GM19025 (cell line): Measurements from ENCODE around the gene PBX2.
"Not testable (repeated sequence)": the region's sequence is repeated elsewhere in the genome, so short reads cannot be mapped to it uniquely, and the experiment has no call there.

Experiments
- ATAC-seq: cut with Tn5 transposase; IDR thresholded peaks from one replicate; pipeline ENCODE4 v1.9.1; 2021; ENCODE audit warnings: mild to moderate bottlenecking, low read depth, moderate library complexity; ENCODE audit not compliant: unreplicated experiment

PBX2 gene

DNA sequence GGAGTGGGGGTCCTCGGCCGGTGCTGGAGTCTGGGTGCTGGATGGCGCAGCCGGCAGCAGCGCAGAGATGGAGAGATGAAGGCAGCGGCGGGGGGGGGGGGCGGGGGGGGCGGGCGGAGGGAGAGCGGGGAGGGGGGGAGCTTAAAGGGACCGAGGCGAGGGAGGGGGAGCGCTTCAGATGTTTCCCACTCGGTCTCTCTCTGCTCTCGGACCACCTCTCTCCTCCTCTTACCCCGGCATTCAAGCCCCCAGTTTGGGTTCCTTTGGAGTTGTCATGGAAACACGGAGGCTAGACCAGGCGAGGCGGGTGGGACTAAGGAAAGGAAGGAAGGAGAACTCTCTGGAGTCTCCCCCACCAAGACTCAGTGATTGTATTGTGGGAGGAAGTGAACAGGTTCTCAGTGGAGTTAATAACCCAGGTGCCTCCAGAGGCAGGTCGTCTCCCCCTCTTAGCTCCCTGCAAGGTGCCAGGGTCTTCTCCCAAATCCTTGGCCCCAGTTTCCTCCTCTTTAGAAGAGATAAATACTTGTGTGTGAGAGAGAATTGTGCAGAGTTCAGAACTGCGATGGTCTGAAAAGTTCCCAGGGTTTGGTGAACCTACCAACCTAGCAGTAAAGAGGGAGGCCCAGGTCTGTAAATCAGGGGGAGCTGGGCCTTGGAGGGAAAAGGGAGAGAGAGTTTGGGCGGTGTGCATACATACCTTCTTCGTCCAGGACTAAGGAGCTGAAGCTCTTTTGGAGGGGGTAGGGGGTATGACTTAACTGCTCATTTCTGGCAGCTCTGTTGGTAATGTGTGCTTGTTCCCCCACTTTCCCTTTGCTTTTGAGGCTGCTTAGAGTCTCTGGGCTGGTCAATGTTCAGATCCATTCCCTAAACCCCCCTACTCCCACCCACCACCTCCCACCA, 37.9 kb downstream of the PBX2 start, which contains the start of gene PRRT1:
Gene PRRT1 (minus strand): TSS at position 77 of the 906 bp plus-strand sequence. CDS start 112 bp downstream, outside the sequence.
- ATAC-seq, result no peak

DNA sequence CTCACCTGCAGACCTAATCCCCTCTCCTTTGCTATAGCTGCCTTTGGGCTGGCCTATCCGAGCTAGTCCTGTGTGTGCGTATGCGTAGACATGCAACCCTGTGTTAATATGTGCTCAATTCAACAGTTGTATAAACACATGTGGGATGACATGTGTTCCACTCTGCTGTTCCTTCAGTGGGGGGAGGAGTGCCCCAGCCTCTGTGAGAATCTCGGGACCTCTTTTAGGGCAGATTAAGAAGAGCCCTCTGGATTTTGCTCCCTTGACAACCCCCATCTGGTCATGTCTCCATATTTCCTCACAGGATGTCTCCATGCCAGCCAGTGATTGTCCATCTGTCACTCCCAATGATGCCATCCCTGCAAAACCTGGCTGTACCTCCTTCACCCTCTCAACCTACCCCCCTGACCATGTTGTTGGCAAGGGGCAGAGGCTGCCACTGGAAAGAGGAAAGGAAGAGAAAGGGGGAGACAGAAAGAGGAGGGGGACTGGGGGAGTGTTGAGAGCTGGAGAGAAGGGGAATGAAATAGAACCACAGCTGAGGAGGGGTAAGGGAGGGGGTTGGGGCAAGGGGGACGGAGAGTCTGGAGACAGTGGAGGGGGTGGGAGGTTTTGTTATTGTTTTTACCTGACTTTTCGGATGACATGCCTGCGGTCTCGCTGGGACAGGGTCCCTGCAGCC, 38.7 kb downstream of the PBX2 start:
- ATAC-seq, result no peak

DNA sequence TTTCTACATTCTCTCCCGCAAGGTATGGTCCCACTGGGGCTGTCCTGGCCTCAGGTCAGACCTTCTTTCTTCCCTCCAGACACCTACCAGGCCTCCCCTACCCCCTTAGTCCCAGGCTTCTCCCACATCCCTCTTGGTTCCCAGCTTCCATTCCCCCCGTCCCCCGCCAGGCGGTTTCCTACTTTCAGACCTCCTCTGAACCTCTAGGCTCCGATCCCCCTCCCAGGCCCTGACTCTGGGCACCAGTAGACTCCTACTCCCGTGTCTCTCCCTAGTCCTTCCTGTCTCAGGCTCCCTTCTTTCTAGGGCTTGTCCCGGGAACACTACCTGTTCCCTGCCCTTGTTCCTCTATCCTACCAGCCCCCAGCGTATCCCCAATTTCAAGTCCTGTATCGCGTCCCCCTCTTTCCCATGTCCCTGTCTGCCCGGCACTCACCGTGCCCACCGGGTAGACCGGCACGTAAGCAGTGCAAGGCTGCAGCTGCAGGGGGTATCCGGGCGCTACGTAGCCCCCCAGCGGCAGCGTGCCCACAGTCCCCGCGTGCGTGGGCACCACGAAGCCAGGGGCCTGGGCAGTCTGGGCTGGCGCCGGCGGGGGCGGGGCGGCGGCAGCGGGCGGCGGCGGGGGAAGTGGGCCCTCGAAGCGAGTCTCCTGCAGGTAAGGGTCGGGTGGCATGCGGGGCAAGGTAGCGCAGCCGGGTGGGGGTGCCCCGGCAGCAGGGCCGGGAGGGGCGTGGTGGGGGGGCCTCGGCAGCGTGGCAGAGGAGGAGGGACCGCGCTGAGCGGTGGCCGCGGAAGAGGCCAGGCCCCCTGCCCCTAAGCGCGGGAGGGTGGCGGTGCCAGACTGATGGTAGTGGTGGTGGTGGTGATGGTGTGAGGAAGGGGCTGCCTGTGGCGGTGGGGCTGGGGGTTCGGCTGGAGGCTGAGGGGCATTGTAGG, 39.8 kb downstream of the PBX2 start:
- no peak for ATAC-seq

DNA sequence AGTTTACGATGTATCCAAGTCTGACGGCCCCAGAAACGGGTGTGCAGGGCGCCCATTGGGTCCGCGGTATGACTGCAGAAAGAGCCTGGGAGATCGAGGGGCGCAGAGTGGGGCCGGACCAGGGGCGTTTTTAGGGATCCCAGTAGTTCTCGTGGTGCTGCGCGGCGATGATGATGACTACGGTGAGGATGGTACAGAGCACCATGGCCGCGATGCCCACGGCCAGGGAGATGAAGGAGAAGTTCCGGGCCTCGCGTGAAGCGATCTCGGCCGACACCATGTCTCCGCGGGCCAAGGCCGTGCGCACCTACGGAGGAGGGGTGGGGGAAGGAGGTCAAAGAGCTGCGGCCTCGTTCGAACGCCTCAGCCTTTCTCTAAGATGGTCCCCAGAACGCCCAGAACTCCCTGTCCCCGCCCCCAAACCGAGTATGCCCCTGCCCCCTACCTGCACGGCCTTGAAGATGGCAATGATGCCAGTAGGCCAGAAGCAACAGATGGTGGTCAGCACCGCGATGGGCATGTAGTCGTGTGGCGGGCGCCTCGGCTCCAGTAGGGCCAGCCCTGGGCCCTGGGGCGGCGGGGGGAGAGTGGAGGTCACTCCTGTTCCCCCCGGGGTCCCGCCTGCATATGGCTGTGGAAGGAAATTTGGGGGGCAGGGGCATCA, 40.8 kb downstream of the PBX2 start:
- ATAC-seq, result no peak

DNA sequence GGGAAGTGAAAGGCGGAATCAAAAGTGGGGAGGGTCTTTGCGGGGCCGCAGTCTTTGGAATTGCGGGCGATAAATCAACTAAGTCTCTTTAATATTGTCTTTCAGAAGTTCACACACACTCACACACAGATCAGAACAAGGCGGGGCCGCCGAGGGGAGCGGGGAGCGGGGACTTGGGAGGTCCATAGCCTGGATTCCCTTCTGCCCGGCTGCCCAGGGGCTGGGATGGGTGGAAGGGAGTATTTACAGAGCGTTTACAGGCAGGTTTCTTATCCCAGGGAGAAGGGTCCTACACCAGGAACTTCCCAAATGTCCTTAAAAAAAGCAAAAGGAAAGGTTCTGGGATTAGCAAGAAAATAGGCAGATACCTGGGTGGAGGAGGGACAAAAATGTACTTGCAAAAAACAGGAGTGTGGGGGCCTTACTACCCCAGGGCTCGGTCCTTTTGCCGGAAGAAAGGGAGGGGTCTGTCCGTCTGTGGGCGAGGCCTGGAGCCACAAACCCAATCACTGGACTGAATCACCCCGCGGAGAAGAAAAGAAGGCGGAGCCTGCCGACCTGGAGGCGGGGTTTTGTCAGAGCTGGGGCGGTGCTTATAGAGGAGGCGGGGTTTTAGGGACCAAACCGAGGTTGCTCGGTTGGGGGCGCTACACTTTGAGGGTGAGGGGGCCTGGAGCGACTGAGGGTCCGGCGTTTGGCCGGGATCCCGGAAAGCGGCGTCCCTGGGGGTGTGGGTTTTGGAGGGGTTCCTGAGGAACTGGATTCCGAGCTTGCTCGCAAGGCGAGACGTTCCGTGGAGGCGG, 41.5 kb downstream of the PBX2 start:
- no peak for ATAC-seq

DNA sequence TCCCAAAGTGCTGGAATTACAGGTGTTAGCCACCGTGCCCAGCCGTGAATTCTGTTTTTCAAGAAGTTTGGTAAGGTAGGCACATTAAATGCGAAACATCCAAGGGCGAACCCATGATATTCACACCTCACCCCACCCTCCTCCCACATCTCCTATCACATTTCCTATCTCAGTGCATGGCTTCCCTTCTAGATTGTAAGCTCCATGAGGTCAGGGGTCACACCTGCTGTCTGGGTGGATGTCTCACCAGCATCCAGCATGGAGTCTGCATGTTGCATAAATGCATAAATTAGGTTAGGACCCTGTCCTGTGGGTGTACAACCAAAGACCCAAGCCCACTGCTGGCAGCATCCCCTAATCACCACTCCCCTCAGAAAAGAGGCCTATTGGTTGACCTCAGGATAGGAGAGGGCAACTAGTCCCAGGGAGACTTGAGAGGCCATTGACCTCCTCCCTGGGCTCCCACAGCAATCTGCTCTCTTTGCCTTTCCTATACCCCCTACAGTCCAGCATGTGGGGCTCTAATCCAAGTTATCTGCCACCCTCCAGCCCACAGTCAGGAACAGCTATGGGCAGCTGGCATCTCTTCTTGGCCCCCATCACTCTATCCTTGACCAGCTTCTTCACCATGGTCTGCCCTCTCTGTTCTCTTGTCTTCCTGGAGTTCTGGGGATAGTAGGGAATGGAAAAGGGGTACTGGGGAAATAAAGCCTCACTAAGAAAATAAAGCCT, 42.4 kb downstream of the PBX2 start:
- ATAC-seq, result no peak

DNA sequence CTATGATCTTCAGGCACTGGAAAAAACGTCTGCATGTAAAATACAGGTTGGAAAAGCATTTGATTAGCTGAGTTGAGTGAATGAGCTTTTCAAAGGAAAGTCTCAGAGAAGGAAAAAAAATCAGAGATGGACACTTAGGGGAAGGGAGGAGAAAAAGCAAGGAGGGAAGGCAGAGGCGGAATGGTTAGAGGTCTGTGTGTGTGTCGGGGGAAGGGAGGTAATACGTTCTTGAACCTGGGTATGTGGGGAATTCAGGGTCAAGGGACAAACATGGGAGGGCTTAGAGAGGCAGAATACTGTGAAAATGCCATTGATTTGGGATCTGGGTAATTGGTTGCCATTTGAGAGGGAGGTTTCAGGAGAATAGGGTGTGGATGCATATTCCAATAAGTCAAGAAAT, 43.3 kb downstream of the PBX2 start:
- no peak for ATAC-seq

DNA sequence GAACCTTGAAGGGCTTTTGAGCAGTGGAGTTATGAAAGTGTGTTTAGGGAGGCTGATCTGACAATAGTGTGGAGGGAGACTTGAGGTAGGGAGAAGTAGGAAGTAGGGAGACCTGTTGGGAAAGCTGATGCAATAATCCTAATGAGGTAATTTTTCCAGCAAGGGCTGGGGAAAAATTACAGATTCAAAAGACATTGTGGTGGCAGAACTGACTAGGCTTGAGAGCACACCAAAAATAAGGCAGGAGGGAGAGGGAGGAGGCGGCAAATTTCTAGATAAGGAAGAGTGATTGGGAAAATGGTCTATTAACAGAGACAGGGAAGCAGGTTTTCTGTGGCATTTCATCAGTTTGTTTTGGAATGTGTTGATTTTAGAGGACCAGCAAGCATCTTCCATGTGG, 43.7 kb downstream of the PBX2 start:
- ATAC-seq, result no peak

DNA sequence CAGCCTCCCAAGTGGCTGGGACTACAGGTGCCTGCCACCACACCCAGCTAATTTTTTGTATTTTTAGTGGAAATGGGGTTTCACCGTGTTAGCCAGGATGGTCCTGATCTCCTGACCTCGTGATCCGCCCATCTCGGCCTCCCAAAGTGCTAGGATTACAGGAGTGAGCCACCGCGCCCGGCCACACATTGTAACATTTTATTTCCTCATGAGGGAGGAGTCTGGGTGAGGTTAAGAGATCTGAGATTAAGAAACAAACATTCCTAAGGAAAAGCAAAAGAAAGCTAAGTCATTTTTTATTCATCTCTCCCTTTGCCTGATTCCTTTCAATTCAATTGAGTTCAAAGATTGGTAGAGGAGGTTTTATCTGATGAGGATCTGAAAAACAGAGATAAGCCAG, 45.8 kb downstream of the PBX2 start:
- ATAC-seq, result not testable (repeated sequence)

DNA sequence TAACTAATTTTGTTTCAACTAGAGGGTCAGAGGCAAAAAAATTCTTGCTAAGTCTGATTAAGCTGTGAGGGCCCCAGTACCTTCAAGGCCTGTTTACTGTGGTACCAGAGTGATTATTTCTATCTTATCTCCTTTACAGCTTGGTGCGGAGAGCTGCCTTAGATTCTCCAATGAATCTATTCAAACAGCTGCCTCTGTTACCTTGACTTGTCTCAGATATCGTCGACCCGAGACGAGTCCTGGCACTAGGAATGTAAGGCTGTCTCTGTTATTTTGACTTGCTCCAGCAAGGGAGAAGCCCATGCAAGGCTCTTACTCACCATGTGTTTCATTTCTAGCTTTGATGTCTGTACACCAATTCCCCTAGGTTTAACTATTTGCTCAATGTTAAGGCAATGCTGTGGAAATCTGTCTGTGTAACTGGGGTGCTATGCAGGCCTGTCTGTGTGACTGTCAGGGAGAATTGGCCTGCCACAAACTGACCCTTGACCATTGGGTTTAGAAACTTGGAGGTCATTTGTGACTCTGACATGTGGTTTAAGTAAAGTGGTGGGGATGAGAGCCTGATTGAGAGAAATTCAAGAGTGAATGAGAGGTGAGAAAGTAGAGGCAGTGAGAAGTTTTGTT, 49.5 kb downstream of the PBX2 start:
- no peak for ATAC-seq

DNA sequence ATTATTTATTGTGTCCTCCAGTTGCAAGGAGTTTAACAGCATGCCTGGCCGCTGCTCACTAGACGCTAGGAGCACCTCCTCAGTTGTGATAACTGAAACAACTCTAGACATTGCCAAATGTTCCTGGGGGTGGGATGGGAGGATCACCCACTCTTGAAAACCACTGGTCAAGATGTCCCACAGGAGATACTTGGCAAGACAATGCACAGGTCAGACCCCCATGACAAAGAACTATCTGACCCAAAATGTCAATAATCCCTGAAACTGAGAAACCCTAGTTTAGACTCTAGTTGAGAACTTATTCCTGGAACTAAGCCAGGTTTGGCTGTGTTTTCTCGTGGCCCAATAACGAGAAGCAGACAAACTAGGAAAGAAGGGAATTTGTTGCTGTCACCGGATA, 50.4 kb downstream of the PBX2 start:
- no peak for ATAC-seq

DNA sequence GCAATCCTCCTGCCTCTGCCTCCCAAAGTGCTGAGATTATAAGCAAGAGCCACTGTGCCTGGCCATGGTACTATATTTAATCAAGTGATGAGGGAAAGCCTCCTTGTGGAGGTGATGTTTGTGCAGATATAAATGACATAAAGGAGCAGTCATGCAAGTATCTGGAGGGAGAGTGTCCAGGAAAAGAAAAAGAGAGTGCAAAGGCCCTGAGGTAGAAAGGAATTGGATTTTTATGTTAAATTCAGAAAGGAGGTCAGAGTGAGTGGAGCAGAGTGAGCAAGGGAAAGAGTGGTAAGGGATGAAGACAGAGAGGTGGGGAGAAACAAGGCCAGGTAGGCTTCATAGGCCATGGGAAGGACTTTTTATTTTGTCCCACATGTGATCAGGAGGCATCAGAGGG, 52.5 kb downstream of the PBX2 start:
- no peak for ATAC-seq
